K562 (cell line): Measurements from ENCODE around the gene SCAP. TPM values are rescaled to one million over a fixed set of nuclear protein-coding genes. Genes with fewer than 3 reads are reported as not detected.

Source experiments
- BDP1 ChIP-seq: IDR thresholded peaks from 3 replicates; pipeline ENCODE4 v1.6.1; 2011; ENCODE audit not compliant: insufficient read length, insufficient read depth
- ETS2 ChIP-seq: IDR thresholded peaks from 2 replicates; pipeline ENCODE4 v1.6.1; 2016; ENCODE audit warnings: borderline replicate concordance, missing genetic modification characterization, mild to moderate bottlenecking, moderate library complexity, missing compliant biosample characterization; ENCODE audit not compliant: poor library complexity, severe bottlenecking
- FIP1L1 ChIP-seq: fragments of 200-400 bp; formaldehyde crosslinking; IDR thresholded peaks from 2 replicates; pipeline ENCODE4 v1.6.1; 2018; ENCODE audit warnings: mild to moderate bottlenecking, low read depth, low read length; ENCODE audit not compliant: poor library complexity, severe bottlenecking
- FOS ChIP-seq: IDR thresholded peaks from 3 replicates; pipeline ENCODE4 v1.6.1; 2011; ENCODE audit not compliant: insufficient read length; ENCODE audit errors: extremely low read depth
- MCM2 ChIP-seq: fragments of 450-650 bp; IDR thresholded peaks from 2 replicates; pipeline ENCODE4 v1.6.1; 2017; ENCODE audit warnings: low read depth, mild to moderate bottlenecking
- NCOA2 ChIP-seq, 2 experiments: fragments of 450-650 bp; IDR thresholded peaks; 2 replicates each; pipeline ENCODE4 v1.6.1; 2018; ENCODE audit warnings: mild to moderate bottlenecking in 2 of 2, moderate library complexity in 1 of 2; ENCODE audit not compliant: partially characterized antibody in 2 of 2
- PHB2 ChIP-seq: fragments of 450-650 bp; IDR thresholded peaks from 2 replicates; pipeline ENCODE4 v1.6.1; 2017; ENCODE audit warnings: low read depth
- PHTF2 ChIP-seq: fragments of 250-450 bp; sonication (Bioruptor Pico); IDR thresholded peaks from 2 replicates; pipeline ENCODE4 v1.5.0; 2021; ENCODE audit warnings: mild to moderate bottlenecking
- PYGO2 ChIP-seq: fragments of 450-650 bp; IDR thresholded peaks from 2 replicates; pipeline ENCODE4 v1.6.1; 2016; ENCODE audit warnings: mild to moderate bottlenecking, missing genetic modification characterization, moderate library complexity, missing compliant biosample characterization
- SMC3 ChIP-seq: conservative IDR thresholded peaks from 2 replicates; pipeline ENCODE4 v1.6.1; 2011; ENCODE audit warnings: low read depth, low read length, improper control_type of control experiment; ENCODE audit not compliant: insufficient read depth
- SNRNP70 ChIP-seq: fragments of 200-400 bp; formaldehyde crosslinking; optimal IDR thresholded peaks from 2 replicates; pipeline ENCODE3; 2017; ENCODE audit warnings: low read depth, low read length
- SPI1 ChIP-seq: IDR thresholded peaks from 2 replicates; pipeline ENCODE4 v1.6.1; 2011; ENCODE audit warnings: low read depth, low read length, control low read depth, borderline replicate concordance
- SREBF2 ChIP-seq: sonication (generic); formaldehyde crosslinking; IDR thresholded peaks from 2 replicates; pipeline ENCODE4 v1.4.0; 2020; ENCODE audit warnings: mild to moderate bottlenecking, missing genetic modification reagents
- TEAD2 ChIP-seq: fragments of 450-650 bp; IDR thresholded peaks from 2 replicates; pipeline ENCODE4 v1.6.1; 2016; ENCODE audit warnings: missing genetic modification characterization, control low read depth, missing compliant biosample characterization
- ZNF239 ChIP-seq: fragments of 250-450 bp; sonication (Bioruptor Pico); IDR thresholded peaks from 2 replicates; pipeline ENCODE4 v1.4.0; 2020; ENCODE audit warnings: mild to moderate bottlenecking
- ZNF316 ChIP-seq: fragments of 450-650 bp; IDR thresholded peaks from 2 replicates; pipeline ENCODE4 v1.6.1; 2016
- ZNF583 ChIP-seq: fragments of 250-450 bp; sonication (Bioruptor Pico); IDR thresholded peaks from 2 replicates; pipeline ENCODE4 v1.4.0; 2020
- polyA plus RNA-seq, 8 experiments: library from polyadenylated mRNA; depleted of rRNA in 4 of 8; stranded (reverse) in 5 of 8; unstranded in 3 of 8; fragments of >200 nt; fragmentation: Nextera tagmentation in 2 of 8; fragmentation: Illumina TruSeq in 1 of 8; extraction: Ambion mirVana in 2 of 8; extraction: Trizol in 1 of 8; gene quantifications; 2 replicates each; pipeline versions ENCODE4 v1.2.1 to v1.2.3, GENCODE V29; 2011 to 2014; ENCODE audit warnings: inconsistent platforms in 1 of 8, missing spikeins in 1 of 8
- total RNA-seq, 7 experiments: library from RNA; depleted of rRNA in 6 of 7; stranded (reverse); fragments of >200 nt in 6 of 7; fragmentation: Illumina TruSeq in 2 of 7; extraction: Trizol in 2 of 7; gene quantifications; 2 replicates each; pipeline versions ENCODE4 v1.2.1 to v1.2.3, GENCODE V29; 2011 to 2021; ENCODE audit warnings: low replicate concordance in 1 of 7
- TF ChIP-seq, protein P1 (sequence below): fragments of 250-450 bp; sonication (Bioruptor Pico); IDR thresholded peaks from 2 replicates; pipeline ENCODE4 v1.8.0; 2022; ENCODE audit warnings: inconsistent platforms
- TF ChIP-seq, protein P2 (sequence below), 2 experiments: fragments of 450-650 bp in 1 of 2; sonication (generic) in 1 of 2; formaldehyde crosslinking in 1 of 2; IDR thresholded peaks in 1 of 2; conservative IDR thresholded peaks in 1 of 2; 2 replicates each; pipeline versions ENCODE4 v1.6.1 to v1.8.1; 2016 to 2023; ENCODE audit warnings: mild to moderate bottlenecking in 2 of 2, moderate library complexity in 2 of 2, inconsistent platforms in 1 of 2, missing genetic modification reagents in 1 of 2
- TF ChIP-seq, protein P3 (sequence below): fragments of 250-450 bp; sonication (Bioruptor Pico); IDR thresholded peaks from 2 replicates; pipeline ENCODE4 v1.4.0; 2020; ENCODE audit warnings: mild to moderate bottlenecking, moderate library complexity
- TF ChIP-seq, protein P4 (sequence below): IDR thresholded peaks from 2 replicates; pipeline ENCODE4 v1.6.1; 2016; ENCODE audit warnings: missing genetic modification characterization, missing compliant biosample characterization
- TF ChIP-seq, protein P5 (sequence below): fragments of 250-450 bp; sonication (Bioruptor Pico); IDR thresholded peaks from 2 replicates; pipeline ENCODE4 v1.9.0; 2021; ENCODE audit warnings: mild to moderate bottlenecking

The SCAP gene
- total and polyA plus RNA-seq, 9 of the 15 experiments (the other 6 are each of a cell fraction or from before 2014, with no cell fraction given) = 2.6 to 104 (median 37.8) TPM

DNA sequence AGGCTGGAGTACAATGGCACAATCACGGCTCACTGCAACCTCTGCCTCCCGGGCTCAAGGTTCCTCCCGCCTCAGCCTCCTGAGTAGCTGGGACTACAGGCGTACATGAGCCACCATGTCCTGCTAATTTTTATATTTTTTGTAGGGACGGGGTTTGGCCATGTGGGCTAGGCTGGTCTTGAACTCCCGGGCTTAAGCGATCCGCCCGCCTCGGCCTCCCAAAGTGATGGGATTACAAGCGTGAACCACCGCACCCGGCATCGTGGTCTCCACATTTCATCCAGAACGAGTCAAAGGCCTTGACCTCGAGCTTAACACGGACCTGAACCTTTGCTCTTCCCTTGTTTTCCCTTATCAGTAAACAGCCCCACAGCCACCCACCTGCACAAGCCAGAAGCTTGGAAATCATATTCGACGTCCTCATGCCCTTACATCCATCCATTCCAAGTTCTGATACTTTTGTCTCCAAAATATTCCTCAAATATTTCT, 96.3 kb downstream of the SCAP start (continued):
- TF ChIP-seq, protein P1, sequence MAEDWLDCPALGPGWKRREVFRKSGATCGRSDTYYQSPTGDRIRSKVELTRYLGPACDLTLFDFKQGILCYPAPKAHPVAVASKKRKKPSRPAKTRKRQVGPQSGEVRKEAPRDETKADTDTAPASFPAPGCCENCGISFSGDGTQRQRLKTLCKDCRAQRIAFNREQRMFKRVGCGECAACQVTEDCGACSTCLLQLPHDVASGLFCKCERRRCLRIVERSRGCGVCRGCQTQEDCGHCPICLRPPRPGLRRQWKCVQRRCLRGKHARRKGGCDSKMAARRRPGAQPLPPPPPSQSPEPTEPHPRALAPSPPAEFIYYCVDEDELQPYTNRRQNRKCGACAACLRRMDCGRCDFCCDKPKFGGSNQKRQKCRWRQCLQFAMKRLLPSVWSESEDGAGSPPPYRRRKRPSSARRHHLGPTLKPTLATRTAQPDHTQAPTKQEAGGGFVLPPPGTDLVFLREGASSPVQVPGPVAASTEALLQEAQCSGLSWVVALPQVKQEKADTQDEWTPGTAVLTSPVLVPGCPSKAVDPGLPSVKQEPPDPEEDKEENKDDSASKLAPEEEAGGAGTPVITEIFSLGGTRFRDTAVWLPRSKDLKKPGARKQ (CRISPR knock-in tag) = no peak
- TF ChIP-seq, protein P2, sequence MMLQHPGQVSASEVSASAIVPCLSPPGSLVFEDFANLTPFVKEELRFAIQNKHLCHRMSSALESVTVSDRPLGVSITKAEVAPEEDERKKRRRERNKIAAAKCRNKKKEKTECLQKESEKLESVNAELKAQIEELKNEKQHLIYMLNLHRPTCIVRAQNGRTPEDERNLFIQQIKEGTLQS (IDR thresholded peaks at IDR 0.05) = no peak
- TF ChIP-seq, protein P2 (CRISPR knock-in tag; conservative IDR thresholded peaks at IDR 0.05) = no peak
- TF ChIP-seq PYGO2 (no peak), BDP1 (no peak), TEAD2 (no peak), NCOA2 (IDR thresholded peaks at IDR 0.05; ENCODE audit: partially characterized antibody in 2 of 2) (no peak), FOS (no peak), ZNF583 (CRISPR knock-in tag) (no peak), FIP1L1 (no peak), PHTF2 (CRISPR knock-in tag) (no peak), SNRNP70 (no peak), ZNF316 (no peak), SPI1 (no peak), PHB2 (no peak), SREBF2 (CRISPR knock-in tag) (no peak), ZNF239 (CRISPR knock-in tag) (no peak), ETS2 (tag) (no peak), MCM2 (no peak), SMC3 (no peak)
- TF ChIP-seq, protein P3, sequence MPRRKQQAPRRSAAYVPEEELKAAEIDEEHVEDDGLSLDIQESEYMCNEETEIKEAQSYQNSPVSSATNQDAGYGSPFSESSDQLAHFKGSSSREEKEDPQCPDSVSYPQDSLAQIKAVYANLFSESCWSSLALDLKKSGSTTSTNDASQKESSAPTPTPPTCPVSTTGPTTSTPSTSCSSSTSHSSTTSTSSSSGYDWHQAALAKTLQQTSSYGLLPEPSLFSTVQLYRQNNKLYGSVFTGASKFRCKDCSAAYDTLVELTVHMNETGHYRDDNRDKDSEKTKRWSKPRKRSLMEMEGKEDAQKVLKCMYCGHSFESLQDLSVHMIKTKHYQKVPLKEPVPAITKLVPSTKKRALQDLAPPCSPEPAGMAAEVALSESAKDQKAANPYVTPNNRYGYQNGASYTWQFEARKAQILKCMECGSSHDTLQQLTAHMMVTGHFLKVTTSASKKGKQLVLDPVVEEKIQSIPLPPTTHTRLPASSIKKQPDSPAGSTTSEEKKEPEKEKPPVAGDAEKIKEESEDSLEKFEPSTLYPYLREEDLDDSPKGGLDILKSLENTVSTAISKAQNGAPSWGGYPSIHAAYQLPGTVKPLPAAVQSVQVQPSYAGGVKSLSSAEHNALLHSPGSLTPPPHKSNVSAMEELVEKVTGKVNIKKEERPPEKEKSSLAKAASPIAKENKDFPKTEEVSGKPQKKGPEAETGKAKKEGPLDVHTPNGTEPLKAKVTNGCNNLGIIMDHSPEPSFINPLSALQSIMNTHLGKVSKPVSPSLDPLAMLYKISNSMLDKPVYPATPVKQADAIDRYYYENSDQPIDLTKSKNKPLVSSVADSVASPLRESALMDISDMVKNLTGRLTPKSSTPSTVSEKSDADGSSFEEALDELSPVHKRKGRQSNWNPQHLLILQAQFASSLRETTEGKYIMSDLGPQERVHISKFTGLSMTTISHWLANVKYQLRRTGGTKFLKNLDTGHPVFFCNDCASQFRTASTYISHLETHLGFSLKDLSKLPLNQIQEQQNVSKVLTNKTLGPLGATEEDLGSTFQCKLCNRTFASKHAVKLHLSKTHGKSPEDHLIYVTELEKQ (CRISPR knock-in tag) = no peak
- TF ChIP-seq, protein P4, sequence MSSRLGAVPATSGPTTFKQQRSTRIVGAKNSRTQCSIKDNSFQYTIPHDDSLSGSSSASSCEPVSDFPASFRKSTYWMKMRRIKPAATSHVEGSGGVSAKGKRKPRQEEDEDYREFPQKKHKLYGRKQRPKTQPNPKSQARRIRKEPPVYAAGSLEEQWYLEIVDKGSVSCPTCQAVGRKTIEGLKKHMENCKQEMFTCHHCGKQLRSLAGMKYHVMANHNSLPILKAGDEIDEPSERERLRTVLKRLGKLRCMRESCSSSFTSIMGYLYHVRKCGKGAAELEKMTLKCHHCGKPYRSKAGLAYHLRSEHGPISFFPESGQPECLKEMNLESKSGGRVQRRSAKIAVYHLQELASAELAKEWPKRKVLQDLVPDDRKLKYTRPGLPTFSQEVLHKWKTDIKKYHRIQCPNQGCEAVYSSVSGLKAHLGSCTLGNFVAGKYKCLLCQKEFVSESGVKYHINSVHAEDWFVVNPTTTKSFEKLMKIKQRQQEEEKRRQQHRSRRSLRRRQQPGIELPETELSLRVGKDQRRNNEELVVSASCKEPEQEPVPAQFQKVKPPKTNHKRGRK (tag) = no peak
- TF ChIP-seq, protein P5, sequence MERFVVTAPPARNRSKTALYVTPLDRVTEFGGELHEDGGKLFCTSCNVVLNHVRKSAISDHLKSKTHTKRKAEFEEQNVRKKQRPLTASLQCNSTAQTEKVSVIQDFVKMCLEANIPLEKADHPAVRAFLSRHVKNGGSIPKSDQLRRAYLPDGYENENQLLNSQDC = no peak
